ENCODE data around the gene ADAMTS19. TPM values are rescaled to one million over a fixed set of nuclear protein-coding genes. Genes with fewer than 3 reads are reported as not detected.

ADAMTS19 gene
- total RNA-seq, 1 donor from 2014 or later, result 22.1 TPM

- H3K4me3 Mint-ChIP-seq (ENCODE audit: unreplicated experiment), result no peak overlapping the region
- DNase-seq, result no peak
- no peaks in the 10 kb centered on the region for H3K4me1 Mint-ChIP-seq (ENCODE audit: low read depth, unreplicated experiment)
Measured at GRCh38 chr5:129541648-129542251, 81.7 kb downstream of the ADAMTS19 start.

GRCh38 chr5:129547137-129547536 lies 87.0 kb downstream of the ADAMTS19 start:
- Mint-ChIP-seq H3K27ac (ENCODE audit: unreplicated experiment) (no peak overlapping the region), H3K4me1 (ENCODE audit: low read depth, unreplicated experiment) (no peaks in the 10 kb centered on the region), H3K36me3 (ENCODE audit: unreplicated experiment) (peaks cover 14% of the 10 kb centered on the region), H3K27me3 (ENCODE audit: unreplicated experiment) (no peaks in the 10 kb centered on the region), H3K4me3 (ENCODE audit: unreplicated experiment) (no peak overlapping the region), H3K9me3 (ENCODE audit: unreplicated experiment) (peaks cover 3% of the 10 kb centered on the region)
- DNase-seq, result no peak
- no peak for TF ChIP-seq CTCF (IDR thresholded peaks at IDR 0.05; ENCODE audit: partially characterized antibody, unreplicated experiment)

More at GRCh38 chr5:129541648-129542251, 81.7 kb downstream of the ADAMTS19 start:
- peaks cover 10% of the 10 kb centered on the region for H3K36me3 Mint-ChIP-seq (ENCODE audit: unreplicated experiment)
- TF ChIP-seq CTCF (IDR thresholded peaks at IDR 0.05; ENCODE audit: partially characterized antibody, unreplicated experiment), result peak; percentile 57
- no peaks in the 10 kb centered on the region for H3K27me3 Mint-ChIP-seq (ENCODE audit: unreplicated experiment)
- H3K9me3 Mint-ChIP-seq (ENCODE audit: unreplicated experiment), result peaks cover 3% of the 10 kb centered on the region
- peak overlapping the region; percentile 25 for H3K27ac Mint-ChIP-seq (ENCODE audit: unreplicated experiment)

GRCh38 chr5:129554134-129554904 lies 94.2 kb downstream of the ADAMTS19 start:
- H3K36me3 Mint-ChIP-seq (ENCODE audit: unreplicated experiment), result no peaks in the 10 kb centered on the region
- no peak overlapping the region for H3K4me3 Mint-ChIP-seq (ENCODE audit: unreplicated experiment)
- H3K27ac Mint-ChIP-seq (ENCODE audit: unreplicated experiment), result no peak overlapping the region
- H3K27me3 Mint-ChIP-seq (ENCODE audit: unreplicated experiment), result no peaks in the 10 kb centered on the region
- no peak for TF ChIP-seq CTCF (IDR thresholded peaks at IDR 0.05; ENCODE audit: partially characterized antibody, unreplicated experiment)
- DNase-seq, result no peak
- H3K9me3 Mint-ChIP-seq (ENCODE audit: unreplicated experiment), result no peaks in the 10 kb centered on the region
- H3K4me1 Mint-ChIP-seq (ENCODE audit: low read depth, unreplicated experiment), result no peaks in the 10 kb centered on the region

GRCh38 chr5:129563585-129563984 lies 103.5 kb downstream of the ADAMTS19 start:
- H3K9me3 Mint-ChIP-seq (ENCODE audit: unreplicated experiment), result no peaks in the 10 kb centered on the region
- TF ChIP-seq CTCF (IDR thresholded peaks at IDR 0.05; ENCODE audit: partially characterized antibody, unreplicated experiment), result no peak
- H3K27me3 Mint-ChIP-seq (ENCODE audit: unreplicated experiment), result no peaks in the 10 kb centered on the region

GRCh38 chr5:129569295-129569694 lies 109.2 kb downstream of the ADAMTS19 start:
- Mint-ChIP-seq H3K27ac (ENCODE audit: unreplicated experiment) (no peak overlapping the region), H3K36me3 (ENCODE audit: unreplicated experiment) (no peaks in the 10 kb centered on the region), H3K4me1 (ENCODE audit: low read depth, unreplicated experiment) (no peaks in the 10 kb centered on the region), H3K27me3 (ENCODE audit: unreplicated experiment) (no peaks in the 10 kb centered on the region), H3K9me3 (ENCODE audit: unreplicated experiment) (no peaks in the 10 kb centered on the region), H3K4me3 (ENCODE audit: unreplicated experiment) (no peak overlapping the region)
- DNase-seq, result no peak
- no peak for TF ChIP-seq CTCF (IDR thresholded peaks at IDR 0.05; ENCODE audit: partially characterized antibody, unreplicated experiment)

More at GRCh38 chr5:129563585-129563984, 103.5 kb downstream of the ADAMTS19 start:
- no peak for DNase-seq
- Mint-ChIP-seq H3K27ac (ENCODE audit: unreplicated experiment) (no peak overlapping the region), H3K4me1 (ENCODE audit: low read depth, unreplicated experiment) (no peaks in the 10 kb centered on the region), H3K36me3 (ENCODE audit: unreplicated experiment) (no peaks in the 10 kb centered on the region), H3K4me3 (ENCODE audit: unreplicated experiment) (no peak overlapping the region)
